Fibroblast of skin of back (primary cell): ENCODE results near the gene FRYL.
A peak's percentile ranks its signal among the peaks of the same experiment; 100 is the strongest.
"Not testable (repeated sequence)": the region's sequence is repeated elsewhere in the genome, so short reads cannot be mapped to it uniquely, and the experiment has no call there.

Source experiments
- DNase-seq: peaks from one replicate; pipeline ENCODE4 v3.0.0-alpha.2; 2013

FRYL gene

GRCh38 chr4:48785302-48785701 lies 5.2 kb upstream of the FRYL start:
- no peak for DNase-seq

- no peak for DNase-seq
These were observed 1.9 kb upstream of the FRYL start for GRCh38 chr4:48781968-48782367.

GRCh38 chr4:48780865-48781214 lies 761 bp upstream of the FRYL start:
- no peak for DNase-seq

GRCh38 chr4:48779095-48779997 lies 733 bp downstream of the FRYL start:
- peak; percentile 65 for DNase-seq

- peak; percentile 66 for DNase-seq
These were observed 1.5 kb downstream of the FRYL start for GRCh38 chr4:48778431-48779094.

GRCh38 chr4:48777739-48778138 lies 2.3 kb downstream of the FRYL start:
- no peak for DNase-seq

GRCh38 chr4:48774760-48775710 lies 5.0 kb downstream of the FRYL start:
- DNase-seq: no peak

- no peak for DNase-seq
These were observed 7.5 kb downstream of the FRYL start for GRCh38 chr4:48772556-48772955.

- no peak for DNase-seq
These were observed 12.8 kb downstream of the FRYL start for GRCh38 chr4:48767055-48767929.

- DNase-seq: no peak
These were observed 13.8 kb downstream of the FRYL start for GRCh38 chr4:48766131-48766792.

GRCh38 chr4:48762408-48762807 lies 17.7 kb downstream of the FRYL start:
- no peak for DNase-seq

- no peak for DNase-seq
These were observed 18.8 kb downstream of the FRYL start for GRCh38 chr4:48761286-48761685.

GRCh38 chr4:48758703-48759102 lies 21.4 kb downstream of the FRYL start:
- DNase-seq: not testable (repeated sequence)

- no peak for DNase-seq
These were observed 23.3 kb downstream of the FRYL start for GRCh38 chr4:48756689-48757220.

GRCh38 chr4:48755281-48755680 lies 24.8 kb downstream of the FRYL start:
- no peak for DNase-seq

- no peak for DNase-seq
These were observed 26.9 kb downstream of the FRYL start for GRCh38 chr4:48753159-48753558.

GRCh38 chr4:48752726-48753125 lies 27.4 kb downstream of the FRYL start:
- DNase-seq: no peak

GRCh38 chr4:48752246-48752645 lies 27.8 kb downstream of the FRYL start:
- no peak for DNase-seq

GRCh38 chr4:48748949-48749596 lies 31.0 kb downstream of the FRYL start:
- DNase-seq: no peak

- DNase-seq: no peak
These were observed 33.3 kb downstream of the FRYL start for GRCh38 chr4:48746608-48747362.
